Body of pancreas (tissue), 4 donors: ENCODE data around the gene CTTNBP2.

Experiments used
- CTCF ChIP-seq, 7 experiments: fragments of 450-650 bp in 4 of 7; fragments of 200-600 bp in 3 of 7; sonication (generic) in 3 of 7; IDR thresholded peaks; one replicate each; pipeline ENCODE4 v1.5.1; 2016 to 2019; ENCODE audit warnings: antibody characterized with exemption in 7 of 7
- POLR2A ChIP-seq, 3 donors: fragments of 450-650 bp; IDR thresholded peaks; one replicate each; pipeline ENCODE4 v1.6.1; 2016; ENCODE audit warnings: antibody characterized with exemption in 3 of 3, mild to moderate bottlenecking in 2 of 3

GRCh38 chr7:117873310-117874190 is at the start of gene CTTNBP2:
- TF ChIP-seq POLR2A (IDR thresholded peaks at IDR 0.05) (peak in 1 of 3 donors; percentile 33), CTCF (IDR thresholded peaks at IDR 0.05) (peak in 2 of 7 experiments; percentile 13 to 21)
